ENCODE results near the gene SCN2B.

SCN2B gene

GRCh38 chr11:118128721-118129470 is 47.5 kb downstream of the SCN2B start:
- no peak for DNase-seq (ENCODE audit: low read depth, low spot score)
- H3K4me3 ChIP-seq (ENCODE audit: low read depth, low read length): no peak overlapping the region
- no peak for TF ChIP-seq CTCF (IDR thresholded peaks at IDR 0.05; ENCODE audit: insufficient read depth, low read length, missing control alignments)
- CTCF ChIA-PET: interaction anchor here (0.9 kb wide), 1 partner anchor 42 kb away, joined by 3 read pairs; no protein-coding TSS in a partner anchor
- POLR2A ChIA-PET: no interaction called here

GRCh38 chr11:118128310-118128709 is 48.1 kb downstream of the SCN2B start:
- POLR2A ChIA-PET: no interaction called here
- no peak overlapping the region for H3K4me3 ChIP-seq (ENCODE audit: low read depth, low read length)
- no peak for TF ChIP-seq CTCF (IDR thresholded peaks at IDR 0.05; ENCODE audit: insufficient read depth, low read length, missing control alignments)
- DNase-seq (ENCODE audit: low read depth, low spot score): no peak
- CTCF ChIA-PET: no interaction called here

GRCh38 chr11:118126082-118126838 is 50.2 kb downstream of the SCN2B start:
- CTCF ChIA-PET: interaction anchor here (1.3 kb wide), 1 partner anchor 45 kb away, joined by 3 read pairs; no protein-coding TSS in a partner anchor
- POLR2A ChIA-PET: no interaction called here
- no peak overlapping the region for H3K4me3 ChIP-seq (ENCODE audit: low read depth, low read length)
- no peak for TF ChIP-seq CTCF (IDR thresholded peaks at IDR 0.05; ENCODE audit: insufficient read depth, low read length, missing control alignments)
- DNase-seq (ENCODE audit: low read depth, low spot score): no peak

GRCh38 chr11:118124929-118125535 is 51.4 kb downstream of the SCN2B start:
- POLR2A ChIA-PET: no interaction called here
- DNase-seq (ENCODE audit: low read depth, low spot score): no peak
- CTCF ChIA-PET: interaction anchor here (1.4 to 1.5 kb wide), 2 partner anchors 20 to 46 kb away, joined by 4 read pairs; no protein-coding TSS in a partner anchor
- no peak for TF ChIP-seq CTCF (IDR thresholded peaks at IDR 0.05; ENCODE audit: insufficient read depth, low read length, missing control alignments)
- no peak overlapping the region for H3K4me3 ChIP-seq (ENCODE audit: low read depth, low read length)

GRCh38 chr11:118120793-118121192 is 55.6 kb downstream of the SCN2B start:
- ChIA-PET CTCF (interaction anchor here (1.4 to 1.5 kb wide), 2 partner anchors 50 to 67 kb away, joined by 3 to 6 read pairs; no protein-coding TSS in a partner anchor), POLR2A (no interaction called here)
- TF ChIP-seq CTCF (IDR thresholded peaks at IDR 0.05; ENCODE audit: insufficient read depth, low read length, missing control alignments): no peak
- no peak for DNase-seq (ENCODE audit: low read depth, low spot score)
- H3K4me3 ChIP-seq (ENCODE audit: low read depth, low read length): no peak overlapping the region

All from AG04449 (cell line).